ENCODE measurements around the gene TRABD2A. TPM values are rescaled to one million over a fixed set of nuclear protein-coding genes. Genes with fewer than 3 reads are reported as not detected.

TRABD2A gene
- total RNA-seq, 3 donors from 2014 or later (not counting 1 experiment from before 2014, with no cell fraction given), result 1.4 to 6.3 (median 6.3) TPM

GRCh38 chr2:84821806-84822205 lies 59.1 kb downstream of the TRABD2A start:
- Mint-ChIP-seq H3K27ac (no peak overlapping the region), H3K4me3 (no peak overlapping the region)
- intact Hi-C loops (cut with micrococcal nuclease), result no loop called here

GRCh38 chr2:84817239-84817655 lies 63.6 kb downstream of the TRABD2A start:
- Histone ChIP-seq H3K4me3 (ENCODE audit: low read length) (no peak overlapping the region), H3K36me3 (ENCODE audit: control insufficient read depth, insufficient read depth, low read length) (no peaks in the 10 kb centered on the region), H3K27me3 (ENCODE audit: control insufficient read depth, insufficient read depth, low read length) (no peaks in the 10 kb centered on the region), H3K4me1 (ENCODE audit: control insufficient read depth, insufficient read depth, low read length) (peaks cover 15% of the 10 kb centered on the region), H3K27ac (ENCODE audit: low read length) (no peak overlapping the region), H3K9me3 (ENCODE audit: control insufficient read depth, insufficient read depth, low read length) (no peaks in the 10 kb centered on the region)
- intact Hi-C loops (cut with micrococcal nuclease), result no loop called here
- no CpG with 5 or more reads among the region's 2 CpGs for WGBS (ENCODE audit: insufficient coverage)
- DNase-seq, result no peak
- ATAC-seq, result no peak
- Mint-ChIP-seq H3K36me3 (no peaks in the 10 kb centered on the region), H3K27ac (no peak overlapping the region), H3K4me3 (no peak overlapping the region), H3K4me1 (peaks cover 5 to 27% of the 10 kb centered on the region in 2 donors), H3K27me3 (ENCODE audit: low read depth in 2 of 2) (no peaks in the 10 kb centered on the region), H3K9me3 (no peaks in the 10 kb centered on the region)
- TF ChIP-seq CTCF (IDR thresholded peaks at IDR 0.05), result no peak

More at GRCh38 chr2:84821806-84822205, 59.1 kb downstream of the TRABD2A start:
- Mint-ChIP-seq H3K9me3 (no peaks in the 10 kb centered on the region), H3K36me3 (no peaks in the 10 kb centered on the region), H3K27me3 (ENCODE audit: low read depth in 2 of 2) (no peaks in the 10 kb centered on the region), H3K4me1 (peaks cover 0 to 18% of the 10 kb centered on the region in 2 donors)
- Histone ChIP-seq H3K9me3 (ENCODE audit: control insufficient read depth, insufficient read depth, low read length) (no peaks in the 10 kb centered on the region), H3K4me1 (ENCODE audit: control insufficient read depth, insufficient read depth, low read length) (peaks cover 8% of the 10 kb centered on the region), H3K4me3 (ENCODE audit: low read length) (no peak overlapping the region), H3K27ac (ENCODE audit: low read length) (no peak overlapping the region), H3K27me3 (ENCODE audit: control insufficient read depth, insufficient read depth, low read length) (no peaks in the 10 kb centered on the region), H3K36me3 (ENCODE audit: control insufficient read depth, insufficient read depth, low read length) (no peaks in the 10 kb centered on the region)
- DNase-seq (no peak), ATAC-seq (no peak)
- no peak for TF ChIP-seq CTCF (IDR thresholded peaks at IDR 0.05)
- WGBS (ENCODE audit: insufficient coverage), result 96% methylated on average over 6 of the region's 7 CpGs

GRCh38 chr2:84816426-84817026 lies 64.4 kb downstream of the TRABD2A start:
- Histone ChIP-seq H3K4me1 (ENCODE audit: control insufficient read depth, insufficient read depth, low read length) (peaks cover 15% of the 10 kb centered on the region), H3K36me3 (ENCODE audit: control insufficient read depth, insufficient read depth, low read length) (no peaks in the 10 kb centered on the region), H3K27me3 (ENCODE audit: control insufficient read depth, insufficient read depth, low read length) (no peaks in the 10 kb centered on the region), H3K27ac (ENCODE audit: low read length) (no peak overlapping the region), H3K9me3 (ENCODE audit: control insufficient read depth, insufficient read depth, low read length) (no peaks in the 10 kb centered on the region), H3K4me3 (ENCODE audit: low read length) (no peak overlapping the region)
- no peak for TF ChIP-seq CTCF (IDR thresholded peaks at IDR 0.05)
- no peak for ATAC-seq
- H3K27me3 Mint-ChIP-seq (ENCODE audit: low read depth in 2 of 2), result no peaks in the 10 kb centered on the region
- DNase-seq, result no peak
- no peak overlapping the region for H3K4me3 Mint-ChIP-seq
- no peaks in the 10 kb centered on the region for H3K36me3 Mint-ChIP-seq
- no peak overlapping the region for H3K27ac Mint-ChIP-seq
- 94% methylated on average over 5 of the region's 6 CpGs for WGBS (ENCODE audit: insufficient coverage)
- H3K9me3 Mint-ChIP-seq, result no peaks in the 10 kb centered on the region
- H3K4me1 Mint-ChIP-seq, result peaks cover 5 to 27% of the 10 kb centered on the region in 2 donors
- intact Hi-C loops (cut with micrococcal nuclease), result no loop called here

- Mint-ChIP-seq H3K27me3 (ENCODE audit: low read depth in 2 of 2) (no peaks in the 10 kb centered on the region), H3K27ac (no peak overlapping the region), H3K4me1 (peaks cover 5 to 23% of the 10 kb centered on the region in 2 donors), H3K9me3 (no peaks in the 10 kb centered on the region), H3K36me3 (no peaks in the 10 kb centered on the region), H3K4me3 (no peak overlapping the region)
- Histone ChIP-seq H3K27me3 (ENCODE audit: control insufficient read depth, insufficient read depth, low read length) (no peaks in the 10 kb centered on the region), H3K9me3 (ENCODE audit: control insufficient read depth, insufficient read depth, low read length) (no peaks in the 10 kb centered on the region), H3K27ac (ENCODE audit: low read length) (no peak overlapping the region), H3K36me3 (ENCODE audit: control insufficient read depth, insufficient read depth, low read length) (no peaks in the 10 kb centered on the region), H3K4me3 (ENCODE audit: low read length) (no peak overlapping the region), H3K4me1 (ENCODE audit: control insufficient read depth, insufficient read depth, low read length) (peaks cover 10% of the 10 kb centered on the region)
- TF ChIP-seq CTCF (IDR thresholded peaks at IDR 0.05), result no peak
- WGBS (ENCODE audit: insufficient coverage), result 100% methylated on average over 2 of the region's 3 CpGs
- intact Hi-C loops (cut with micrococcal nuclease), result no loop called here
- no peak for DNase-seq
- ATAC-seq, result no peak
Measured at GRCh38 chr2:84815146-84815545, 65.7 kb downstream of the TRABD2A start.

All from natural killer cell (primary cell).